ENCODE data around the gene CLPSL1.

- TF ChIP-seq EZH2phosphoT487 (conservative IDR thresholded peaks at IDR 0.05; ENCODE audit: low read length) (no peak), CTCF (IDR thresholded peaks at IDR 0.05; ENCODE audit: insufficient read depth, low read length, poor library complexity, severe bottlenecking) (no peak)
These were observed 20.3 kb downstream of the CLPSL1 start for GRCh38 chr6:35801148-35801547.
